ENCODE results near the gene CHST12. TPM values are rescaled to one million over a fixed set of nuclear protein-coding genes. Genes with fewer than 3 reads are reported as not detected.

Gene CHST12
- total RNA-seq, 1 donor from 2014 or later: 4.1 TPM

DNA sequence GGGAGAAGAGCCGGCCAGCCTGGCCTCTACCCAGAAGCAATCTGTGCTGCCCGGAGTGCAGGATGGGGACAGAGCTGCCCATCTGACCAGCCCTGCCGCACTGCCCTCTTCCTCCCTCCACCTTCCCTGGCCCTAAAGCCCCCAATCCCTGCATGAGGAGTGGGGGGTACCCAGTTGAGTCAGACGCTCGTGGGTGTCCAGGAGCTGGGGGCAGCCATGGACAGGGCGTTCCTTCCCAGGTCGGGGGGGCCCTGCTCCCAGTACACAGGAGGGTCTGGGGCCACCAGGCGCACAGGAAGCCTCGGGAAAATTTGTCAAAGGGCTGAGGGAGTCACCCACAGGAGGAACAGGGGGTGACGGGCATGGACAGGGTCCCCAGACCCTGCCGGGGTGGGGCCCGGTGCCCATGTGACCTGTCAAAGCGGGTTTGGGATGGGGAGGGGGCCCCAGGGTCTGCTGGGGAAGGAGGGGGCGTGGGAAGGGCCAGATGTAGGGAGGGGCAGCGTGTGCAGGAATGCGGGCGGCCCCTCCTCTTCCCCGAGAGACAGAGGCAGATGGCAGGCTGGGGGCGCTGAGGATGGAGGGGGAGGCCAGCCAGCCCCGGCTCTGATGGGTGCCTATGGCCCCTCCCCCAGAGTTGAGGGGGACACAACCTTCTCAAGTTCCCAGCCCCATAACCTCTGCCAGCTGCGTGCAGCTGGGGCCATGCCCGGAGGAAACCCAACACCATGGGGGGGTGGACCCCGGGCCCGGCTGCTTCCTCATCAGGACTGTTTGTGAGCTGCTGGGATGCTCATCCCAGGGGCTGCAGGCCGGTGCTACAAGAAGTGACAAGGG, 94.3 kb downstream of the CHST12 start:
- DNase-seq (ENCODE audit: low read depth in 2 of 2): no peak

Other genes starting within 250 kb of the CHST12 start
- 29.8 and 41.1 TPM in 2 replicates for gene MAD1L1, start 170.7 kb upstream of the CHST12 start, total RNA-seq
- gene MRM2, start 161.4 kb upstream of the CHST12 start, total RNA-seq: 11.2 and 14.5 TPM in 2 replicates
- 8.6 and 13.9 TPM in 2 replicates for gene NUDT1, start 161.4 kb upstream of the CHST12 start, total RNA-seq
- gene SNX8, start 89.2 kb upstream of the CHST12 start, total RNA-seq: 7.8 and 10.7 TPM in 2 replicates
- gene EIF3B, start 48.8 kb upstream of the CHST12 start, total RNA-seq: 153 and 172 TPM in 2 replicates
- not detected in 2 replicates for gene GRIFIN, start 72.8 kb downstream of the CHST12 start, total RNA-seq
- 19.5 and 19.7 TPM in 2 replicates for gene LFNG, start 116.2 kb downstream of the CHST12 start, total RNA-seq
- gene BRAT1, start 151.9 kb downstream of the CHST12 start, total RNA-seq: 17.7 and 23.8 TPM in 2 replicates
- gene IQCE, start 155.4 kb downstream of the CHST12 start, total RNA-seq: 5.9 and 8.2 TPM in 2 replicates
- gene TTYH3, start 228.4 kb downstream of the CHST12 start, total RNA-seq: 37.1 and 64.6 TPM in 2 replicates

Measured in dermis microvascular lymphatic vessel endothelial cell (primary cell).